Cardiac fibroblast (primary cell): ENCODE results near the gene HDAC9.

ENCODE experiments used
- DNase-seq, 2 donors: peaks; one replicate each; pipeline versions ENCODE4 v3.0.0 to v3.0.0-alpha.2; 2010; ENCODE audit warnings: low read depth in 2 of 2
- H3K4me3 ChIP-seq, 2 donors: replicated peaks in 1 of 2; 1 replicate in 1 of 2; 2 replicates in 1 of 2; pipeline ENCODE4 v1.5.1; 2011; ENCODE audit warnings: low read depth in 2 of 2, low read length in 2 of 2, mild to moderate bottlenecking in 2 of 2, moderate library complexity in 1 of 2
- CTCF ChIP-seq: IDR thresholded peaks from one replicate; pipeline ENCODE4 v1.5.1; 2011; ENCODE audit warnings: low read depth, mild to moderate bottlenecking, low read length, inconsistent platforms

HDAC9 gene

GRCh38 chr7:18610331-18610948, 114.9 kb downstream of the HDAC9 start:
- H3K4me3 ChIP-seq = no peak overlapping the region
- peak; percentile 61 for TF ChIP-seq CTCF
- peak; percentile 43 to 60 for DNase-seq

DNA sequence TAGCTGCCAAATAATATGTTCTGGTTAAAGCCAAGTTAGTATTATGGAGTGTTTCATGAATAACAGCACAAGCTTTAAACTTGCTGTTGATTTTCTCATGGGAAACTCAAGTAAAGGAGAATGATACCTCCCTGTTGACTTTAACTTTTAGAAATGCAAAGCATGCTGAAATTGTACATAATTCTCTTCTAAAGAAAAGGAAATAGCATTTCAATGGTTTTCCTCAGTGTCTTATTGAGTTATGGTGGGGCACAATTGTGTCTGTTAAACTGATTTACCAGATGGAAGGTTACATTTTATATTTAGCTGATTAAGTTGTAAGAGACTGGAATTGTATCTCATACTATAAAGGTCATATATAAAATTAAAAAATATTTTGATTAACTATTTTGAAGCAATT, 119.3 kb downstream of the HDAC9 start:
- TF ChIP-seq CTCF = no peak
- no peak overlapping the region for H3K4me3 ChIP-seq
- DNase-seq = no peak

DNA sequence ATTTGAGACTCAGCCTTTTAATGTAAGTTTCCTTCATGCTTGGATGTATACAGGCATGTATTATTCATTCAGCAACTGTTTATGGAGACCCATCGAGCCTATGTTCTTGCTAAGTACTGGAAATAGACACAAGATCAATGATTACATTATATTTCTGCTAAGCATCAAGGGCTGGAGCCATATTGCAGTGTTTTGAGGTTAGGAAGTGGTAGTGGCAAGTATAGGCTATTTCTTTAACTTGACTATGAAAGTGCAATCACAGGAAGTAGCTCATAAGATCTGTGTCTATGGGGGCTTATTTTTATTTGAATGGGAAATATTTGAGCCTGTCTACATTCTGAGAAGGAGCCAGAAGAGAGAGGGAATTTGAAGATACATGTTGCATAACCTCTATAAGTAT, 123.8 kb downstream of the HDAC9 start:
- H3K4me3 ChIP-seq = no peak overlapping the region
- no peak for TF ChIP-seq CTCF
- DNase-seq = no peak

DNA sequence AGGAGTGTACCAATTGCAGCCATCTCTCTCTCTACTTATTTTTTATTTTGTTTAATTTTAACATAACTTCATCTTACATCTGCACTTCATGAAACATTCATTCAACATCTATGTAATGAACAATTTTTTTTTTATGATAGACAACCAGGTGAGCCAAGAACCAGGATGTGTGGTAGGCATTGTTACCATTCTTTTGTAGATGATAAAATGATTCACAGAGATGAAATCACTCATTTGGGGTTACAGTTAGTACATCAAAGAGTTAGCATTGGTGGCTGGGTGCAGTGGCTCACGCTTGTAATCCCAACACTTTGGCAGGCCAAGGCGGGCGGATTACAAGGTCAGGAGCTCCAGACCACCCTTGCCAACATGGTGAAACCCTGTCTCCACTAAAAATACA, 127.8 kb downstream of the HDAC9 start:
- TF ChIP-seq CTCF = no peak
- no peak for DNase-seq
- H3K4me3 ChIP-seq = no peak overlapping the region

DNA sequence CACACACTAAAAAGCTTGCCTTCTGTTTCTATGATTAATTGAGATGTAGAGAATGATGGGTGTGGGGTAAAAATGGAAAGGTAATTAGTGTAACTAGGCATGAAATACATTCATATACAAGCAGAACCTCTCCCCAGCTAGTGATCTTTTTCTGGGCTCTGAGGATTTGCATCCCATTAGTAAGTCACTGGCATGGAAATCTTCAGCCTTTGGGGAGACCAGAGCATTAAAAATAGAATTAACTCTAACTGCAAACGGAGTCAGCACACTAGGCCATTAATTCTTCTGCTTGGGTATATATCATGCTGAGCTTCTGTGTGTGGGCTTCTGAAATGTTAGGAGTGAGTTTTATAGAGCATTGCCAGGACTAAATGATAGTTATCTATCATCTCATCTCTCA, 128.9 kb downstream of the HDAC9 start:
- TF ChIP-seq CTCF = no peak
- H3K4me3 ChIP-seq = no peak overlapping the region
- DNase-seq = no peak

DNA sequence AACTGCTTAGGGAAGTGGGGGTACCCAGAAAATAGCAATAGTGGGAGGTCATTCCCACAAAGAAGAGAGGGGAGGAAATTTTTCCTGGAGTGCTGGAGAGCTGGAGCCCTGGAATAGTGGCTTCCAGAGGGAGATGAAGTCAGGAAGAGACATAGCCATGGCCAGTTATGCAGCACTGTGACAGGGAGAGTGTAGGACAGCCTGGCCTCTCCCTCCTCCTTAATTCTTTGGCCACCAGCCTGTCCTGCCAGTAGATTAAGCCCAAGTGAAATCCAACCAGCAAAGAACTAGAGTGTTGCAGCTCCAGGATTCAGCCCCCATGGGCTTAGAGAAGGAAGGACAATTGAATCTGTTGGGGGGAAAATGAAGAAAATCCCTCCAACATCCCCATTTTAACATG, 130.5 kb downstream of the HDAC9 start:
- H3K4me3 ChIP-seq = no peak overlapping the region
- DNase-seq = no peak

More for the DNA sequence above, 130.5 kb downstream of the HDAC9 start:
- no peak for TF ChIP-seq CTCF
